ENCODE measurements around the gene ZNF3.
"Not testable (repeated sequence)": the region's sequence is repeated elsewhere in the genome, so short reads cannot be mapped to it uniquely, and the experiment has no call there.

- TF ChIP-seq CTCF, POLR2A (IDR thresholded peaks at IDR 0.05): not testable (repeated sequence)
Measured at GRCh38 chr7:100130220-100130607, 48.7 kb upstream of the ZNF3 start.

Data from body of pancreas (tissue), 4 donors.